Coronary artery (tissue), 2 donors: ENCODE measurements around the gene STOM.

ENCODE experiments used
- DNase-seq: peaks from one replicate; pipeline ENCODE4 v3.0.0-alpha.2; 2017; ENCODE audit warnings: low spot score
- H3K27ac ChIP-seq, 2 donors: fragments of 200-600 bp; sonication (generic); one replicate each; pipeline ENCODE4 v1.5.1; 2016 to 2019
- H3K4me3 ChIP-seq: fragments of 200-600 bp; sonication (generic); 2 replicates; pipeline ENCODE4 v1.5.1; 2016; ENCODE audit warnings: mild to moderate bottlenecking, moderate library complexity
- CTCF ChIP-seq: fragments of 200-600 bp; sonication (generic); IDR thresholded peaks from one replicate; pipeline ENCODE4 v1.5.1; 2019; ENCODE audit warnings: antibody characterized with exemption

STOM gene

GRCh38 chr9:121303456-121304451 lies 66.3 kb downstream of the STOM start:
- no peak for TF ChIP-seq CTCF
- DNase-seq = no peak
- H3K27ac ChIP-seq = peak overlapping the region; percentile 40 to 97
- H3K4me3 ChIP-seq = peak overlapping the region; percentile 75

- Histone ChIP-seq H3K4me3 (peak overlapping the region; percentile 75), H3K27ac (peak overlapping the region; percentile 40 to 97)
- no peak for TF ChIP-seq CTCF
- no peak for DNase-seq
Measured at GRCh38 chr9:121302786-121303185, 67.3 kb downstream of the STOM start.

- peak overlapping the region; percentile 88 to 97 for H3K27ac ChIP-seq
- TF ChIP-seq CTCF = no peak
- peak; percentile 40 for DNase-seq
- H3K4me3 ChIP-seq = peak overlapping the region; percentile 75
Measured at GRCh38 chr9:121302341-121302740, 67.7 kb downstream of the STOM start.

DNA sequence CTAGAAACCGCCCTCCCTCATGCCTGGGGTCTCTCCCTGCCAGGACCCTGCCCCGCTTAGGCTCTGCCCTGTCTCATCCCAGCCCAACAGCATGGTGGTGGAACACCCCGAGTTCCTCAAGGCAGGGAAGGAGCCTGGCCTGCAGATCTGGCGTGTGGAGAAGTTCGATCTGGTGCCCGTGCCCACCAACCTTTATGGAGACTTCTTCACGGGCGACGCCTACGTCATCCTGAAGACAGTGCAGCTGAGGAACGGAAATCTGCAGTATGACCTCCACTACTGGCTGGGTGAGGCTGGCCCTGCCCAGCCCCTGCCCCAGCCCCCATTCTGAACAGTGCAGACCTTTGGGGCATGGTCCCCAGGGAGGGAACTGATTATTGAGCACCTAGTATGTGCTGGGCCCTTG lies 68.2 kb downstream of the STOM start:
- peak overlapping the region; percentile 75 for H3K4me3 ChIP-seq
- DNase-seq = peak; percentile 66
- peak overlapping the region; percentile 88 to 97 for H3K27ac ChIP-seq
- TF ChIP-seq CTCF = no peak

DNA sequence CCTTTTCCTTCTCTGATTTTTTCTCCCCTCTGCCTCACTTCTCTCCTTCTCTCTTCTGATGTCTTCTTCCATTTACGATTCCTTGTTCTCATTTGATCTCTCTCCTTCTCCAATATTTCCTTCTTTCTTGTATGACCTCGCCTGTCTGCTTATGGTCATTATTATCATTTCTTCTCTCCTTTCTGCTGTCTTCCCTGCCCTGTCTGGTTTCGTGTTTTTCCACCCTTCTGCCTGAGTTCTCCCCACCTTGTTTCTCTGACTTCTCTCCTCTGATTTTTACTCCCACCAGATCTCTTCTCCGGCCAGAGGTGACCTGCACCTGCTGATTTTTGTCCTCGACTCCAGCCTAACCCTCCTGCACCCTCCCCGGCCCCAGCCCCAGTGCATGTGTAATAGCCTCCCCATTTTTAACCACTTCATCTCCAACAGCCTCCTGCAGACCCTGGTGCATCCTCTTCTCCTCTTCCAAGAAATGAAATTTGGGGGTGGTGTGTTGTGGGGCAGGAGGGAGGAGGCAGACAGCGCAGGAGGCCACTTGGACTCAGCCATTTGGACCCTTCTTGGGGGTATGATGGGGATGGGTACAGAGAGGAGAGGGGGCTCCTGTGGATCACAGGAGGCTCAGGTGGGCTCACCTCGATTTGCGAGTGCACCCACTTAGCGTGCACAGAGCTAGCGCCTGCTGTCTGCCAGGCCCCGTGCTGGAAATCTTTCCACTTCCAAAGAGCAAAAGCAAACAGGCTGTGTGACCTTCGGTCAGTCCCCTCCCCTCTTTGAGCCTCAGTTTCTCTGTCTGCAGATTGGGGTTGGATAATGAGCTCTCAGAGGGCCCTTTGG lies 69.5 kb downstream of the STOM start:
- DNase-seq = no peak
- peak overlapping the region; percentile 75 for H3K4me3 ChIP-seq
- H3K27ac ChIP-seq = peak overlapping the region; percentile 88 to 97
- no peak for TF ChIP-seq CTCF

DNA sequence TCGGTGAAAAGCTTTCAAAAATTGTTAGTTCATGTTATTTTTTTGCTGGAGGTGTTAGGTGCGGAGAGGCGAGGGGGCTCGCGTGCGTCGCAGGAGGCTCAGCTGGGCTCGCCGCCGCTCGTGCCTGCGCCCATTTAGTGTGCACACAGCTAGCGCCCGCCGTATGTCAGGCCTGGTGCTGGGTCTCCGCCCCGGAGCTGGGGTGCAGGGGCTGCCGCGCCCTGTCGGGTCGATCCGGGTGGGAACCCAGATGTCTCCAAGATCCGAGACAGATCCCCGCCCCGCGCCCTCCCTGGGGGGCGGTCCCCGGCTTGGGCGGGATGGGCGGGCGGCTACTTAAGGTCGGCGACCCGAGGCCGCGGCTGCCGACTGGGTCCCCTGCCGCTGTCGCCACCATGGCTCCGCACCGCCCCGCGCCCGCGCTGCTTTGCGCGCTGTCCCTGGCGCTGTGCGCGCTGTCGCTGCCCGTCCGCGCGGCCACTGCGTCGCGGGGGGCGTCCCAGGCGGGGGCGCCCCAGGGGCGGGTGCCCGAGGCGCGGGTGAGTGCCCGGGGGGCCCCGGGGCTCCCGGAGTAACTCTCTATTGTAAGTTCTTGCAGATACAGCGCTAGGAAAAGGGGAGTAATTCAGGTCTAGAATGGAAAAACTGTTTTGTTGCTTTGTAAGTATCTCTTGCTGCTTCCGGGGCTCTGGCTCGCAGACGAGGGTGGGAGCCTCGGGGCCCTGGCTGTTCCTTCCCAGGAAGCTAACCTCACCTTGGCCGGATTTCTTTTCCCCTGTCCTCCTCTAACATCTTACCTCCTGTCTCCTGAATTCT lies 70.4 kb downstream of the STOM start:
- Histone ChIP-seq H3K4me3 (peak overlapping the region; percentile 75), H3K27ac (peak overlapping the region; percentile 88 to 97)
- no peak for TF ChIP-seq CTCF
- peak; percentile 89 for DNase-seq
